ENCODE measurements around the gene MED25.

MED25 gene

DNA sequence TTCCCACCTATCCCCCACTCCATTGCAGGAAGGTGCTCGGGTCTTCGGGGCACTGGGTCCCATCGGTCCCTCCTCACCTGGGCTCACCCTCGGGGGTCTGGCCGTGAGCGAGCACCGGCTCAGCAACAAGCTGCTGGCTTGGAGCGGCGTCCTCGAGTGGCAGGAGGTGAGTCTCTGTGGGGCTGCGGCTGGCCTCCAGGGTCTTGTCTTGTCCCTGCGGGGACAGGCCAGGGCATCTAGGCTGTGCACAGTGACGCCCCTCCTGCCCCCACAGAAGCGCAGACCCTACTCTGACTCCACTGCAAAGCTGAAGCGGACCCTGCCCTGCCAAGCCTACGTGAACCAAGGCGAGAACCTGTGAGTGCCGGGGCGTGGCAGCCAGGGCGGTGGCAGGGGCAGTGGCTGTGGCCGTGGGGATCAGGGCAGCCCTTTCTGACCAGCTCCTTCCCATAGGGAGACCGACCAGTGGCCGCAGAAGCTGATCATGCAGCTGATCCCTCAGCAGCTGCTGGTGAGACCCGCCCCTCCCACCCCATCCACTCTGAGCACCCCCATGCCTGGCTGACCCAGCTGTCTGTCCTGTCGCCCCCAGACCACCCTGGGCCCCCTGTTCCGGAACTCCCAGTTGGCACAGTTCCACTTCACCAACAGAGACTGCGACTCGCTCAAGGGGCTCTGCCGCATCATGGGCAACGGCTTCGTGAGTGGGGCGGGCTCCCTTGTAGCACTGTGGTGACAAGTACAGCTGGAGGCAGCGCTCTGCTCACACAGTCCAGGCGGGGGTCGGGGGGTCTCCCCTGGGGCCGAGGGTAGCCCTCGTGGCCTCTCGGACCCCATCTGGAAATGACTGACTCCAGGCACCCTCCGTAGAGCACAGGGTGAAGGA is 36.5 kb downstream of the MED25 start:
- no peak for ATAC-seq
- TF ChIP-seq TOX (CRISPR knock-in tag; IDR thresholded peaks at IDR 0.05; ENCODE audit: borderline replicate concordance): no peak
- TF ChIP-seq ZFP3 (CRISPR knock-in tag; IDR thresholded peaks at IDR 0.05): no peak
- TF ChIP-seq, protein P1, sequence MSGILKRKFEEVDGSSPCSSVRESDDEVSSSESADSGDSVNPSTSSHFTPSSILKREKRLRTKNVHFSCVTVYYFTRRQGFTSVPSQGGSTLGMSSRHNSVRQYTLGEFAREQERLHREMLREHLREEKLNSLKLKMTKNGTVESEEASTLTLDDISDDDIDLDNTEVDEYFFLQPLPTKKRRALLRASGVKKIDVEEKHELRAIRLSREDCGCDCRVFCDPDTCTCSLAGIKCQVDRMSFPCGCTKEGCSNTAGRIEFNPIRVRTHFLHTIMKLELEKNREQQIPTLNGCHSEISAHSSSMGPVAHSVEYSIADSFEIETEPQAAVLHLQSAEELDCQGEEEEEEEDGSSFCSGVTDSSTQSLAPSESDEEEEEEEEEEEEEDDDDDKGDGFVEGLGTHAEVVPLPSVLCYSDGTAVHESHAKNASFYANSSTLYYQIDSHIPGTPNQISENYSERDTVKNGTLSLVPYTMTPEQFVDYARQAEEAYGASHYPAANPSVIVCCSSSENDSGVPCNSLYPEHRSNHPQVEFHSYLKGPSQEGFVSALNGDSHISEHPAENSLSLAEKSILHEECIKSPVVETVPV (CRISPR knock-in tag; IDR thresholded peaks at IDR 0.05): no peak
- TF ChIP-seq, protein P2, sequence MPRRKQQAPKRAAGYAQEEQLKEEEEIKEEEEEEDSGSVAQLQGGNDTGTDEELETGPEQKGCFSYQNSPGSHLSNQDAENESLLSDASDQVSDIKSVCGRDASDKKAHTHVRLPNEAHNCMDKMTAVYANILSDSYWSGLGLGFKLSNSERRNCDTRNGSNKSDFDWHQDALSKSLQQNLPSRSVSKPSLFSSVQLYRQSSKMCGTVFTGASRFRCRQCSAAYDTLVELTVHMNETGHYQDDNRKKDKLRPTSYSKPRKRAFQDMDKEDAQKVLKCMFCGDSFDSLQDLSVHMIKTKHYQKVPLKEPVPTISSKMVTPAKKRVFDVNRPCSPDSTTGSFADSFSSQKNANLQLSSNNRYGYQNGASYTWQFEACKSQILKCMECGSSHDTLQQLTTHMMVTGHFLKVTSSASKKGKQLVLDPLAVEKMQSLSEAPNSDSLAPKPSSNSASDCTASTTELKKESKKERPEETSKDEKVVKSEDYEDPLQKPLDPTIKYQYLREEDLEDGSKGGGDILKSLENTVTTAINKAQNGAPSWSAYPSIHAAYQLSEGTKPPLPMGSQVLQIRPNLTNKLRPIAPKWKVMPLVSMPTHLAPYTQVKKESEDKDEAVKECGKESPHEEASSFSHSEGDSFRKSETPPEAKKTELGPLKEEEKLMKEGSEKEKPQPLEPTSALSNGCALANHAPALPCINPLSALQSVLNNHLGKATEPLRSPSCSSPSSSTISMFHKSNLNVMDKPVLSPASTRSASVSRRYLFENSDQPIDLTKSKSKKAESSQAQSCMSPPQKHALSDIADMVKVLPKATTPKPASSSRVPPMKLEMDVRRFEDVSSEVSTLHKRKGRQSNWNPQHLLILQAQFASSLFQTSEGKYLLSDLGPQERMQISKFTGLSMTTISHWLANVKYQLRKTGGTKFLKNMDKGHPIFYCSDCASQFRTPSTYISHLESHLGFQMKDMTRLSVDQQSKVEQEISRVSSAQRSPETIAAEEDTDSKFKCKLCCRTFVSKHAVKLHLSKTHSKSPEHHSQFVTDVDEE (CRISPR knock-in tag; IDR thresholded peaks at IDR 0.05): no peak
- TF ChIP-seq ZC3H10 (CRISPR knock-in tag; IDR thresholded peaks at IDR 0.05): no peak
- no peak for TF ChIP-seq SNAI2 (CRISPR knock-in tag; IDR thresholded peaks at IDR 0.05)
- TF ChIP-seq ISL1 (CRISPR knock-in tag; IDR thresholded peaks at IDR 0.05): no peak
- TF ChIP-seq ZFP30 (CRISPR knock-in tag; IDR thresholded peaks at IDR 0.05): no peak
- TF ChIP-seq ESRRG (CRISPR knock-in tag; IDR thresholded peaks at IDR 0.05): no peak
- no peak for TF ChIP-seq RARB (CRISPR knock-in tag; IDR thresholded peaks at IDR 0.05)
- TF ChIP-seq, protein P3, sequence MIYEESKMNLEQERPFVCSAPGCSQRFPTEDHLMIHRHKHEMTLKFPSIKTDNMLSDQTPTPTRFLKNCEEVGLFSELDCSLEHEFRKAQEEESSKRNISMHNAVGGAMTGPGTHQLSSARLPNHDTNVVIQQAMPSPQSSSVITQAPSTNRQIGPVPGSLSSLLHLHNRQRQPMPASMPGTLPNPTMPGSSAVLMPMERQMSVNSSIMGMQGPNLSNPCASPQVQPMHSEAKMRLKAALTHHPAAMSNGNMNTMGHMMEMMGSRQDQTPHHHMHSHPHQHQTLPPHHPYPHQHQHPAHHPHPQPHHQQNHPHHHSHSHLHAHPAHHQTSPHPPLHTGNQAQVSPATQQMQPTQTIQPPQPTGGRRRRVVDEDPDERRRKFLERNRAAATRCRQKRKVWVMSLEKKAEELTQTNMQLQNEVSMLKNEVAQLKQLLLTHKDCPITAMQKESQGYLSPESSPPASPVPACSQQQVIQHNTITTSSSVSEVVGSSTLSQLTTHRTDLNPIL (CRISPR knock-in tag; IDR thresholded peaks at IDR 0.05; ENCODE audit: low read depth): no peak
- no peak for TF ChIP-seq PPARA (CRISPR knock-in tag; IDR thresholded peaks at IDR 0.05; ENCODE audit: borderline replicate concordance)

DNA sequence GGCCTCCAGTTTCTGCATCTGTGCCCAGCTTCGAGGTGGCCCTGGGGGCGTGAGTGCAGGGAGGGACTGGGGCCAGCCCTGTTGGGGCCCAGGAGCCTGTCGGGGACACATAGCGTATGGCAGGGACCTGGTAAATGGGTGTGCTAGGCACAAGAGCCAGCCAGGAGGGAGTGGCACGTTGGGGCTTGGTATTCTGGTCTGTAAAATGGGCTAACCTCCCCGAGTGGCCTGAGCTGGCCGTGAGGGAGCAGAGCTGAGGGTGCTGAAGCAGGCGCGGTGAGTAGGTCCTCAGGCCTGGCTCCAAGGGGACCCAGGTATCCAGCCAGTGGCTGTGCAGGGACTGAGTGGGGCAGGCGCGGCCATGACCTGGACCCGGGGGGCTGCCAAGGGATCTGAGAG is 37.2 kb downstream of the MED25 start:
- TF ChIP-seq TOX (CRISPR knock-in tag; IDR thresholded peaks at IDR 0.05; ENCODE audit: borderline replicate concordance): no peak
- TF ChIP-seq ISL1 (CRISPR knock-in tag; IDR thresholded peaks at IDR 0.05): no peak
- TF ChIP-seq, protein P4, sequence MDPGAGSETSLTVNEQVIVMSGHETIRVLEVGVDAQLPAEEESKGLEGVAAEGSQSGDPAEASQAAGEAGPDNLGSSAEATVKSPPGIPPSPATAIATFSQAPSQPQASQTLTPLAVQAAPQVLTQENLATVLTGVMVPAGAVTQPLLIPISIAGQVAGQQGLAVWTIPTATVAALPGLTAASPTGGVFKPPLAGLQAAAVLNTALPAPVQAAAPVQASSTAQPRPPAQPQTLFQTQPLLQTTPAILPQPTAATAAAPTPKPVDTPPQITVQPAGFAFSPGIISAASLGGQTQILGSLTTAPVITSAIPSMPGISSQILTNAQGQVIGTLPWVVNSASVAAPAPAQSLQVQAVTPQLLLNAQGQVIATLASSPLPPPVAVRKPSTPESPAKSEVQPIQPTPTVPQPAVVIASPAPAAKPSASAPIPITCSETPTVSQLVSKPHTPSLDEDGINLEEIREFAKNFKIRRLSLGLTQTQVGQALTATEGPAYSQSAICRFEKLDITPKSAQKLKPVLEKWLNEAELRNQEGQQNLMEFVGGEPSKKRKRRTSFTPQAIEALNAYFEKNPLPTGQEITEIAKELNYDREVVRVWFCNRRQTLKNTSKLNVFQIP (CRISPR knock-in tag; IDR thresholded peaks at IDR 0.05; ENCODE audit: borderline replicate concordance, low read depth): no peak
- TF ChIP-seq, protein P2 (CRISPR knock-in tag; IDR thresholded peaks at IDR 0.05): no peak
- TF ChIP-seq ZNF8 (CRISPR knock-in tag; IDR thresholded peaks at IDR 0.05): no peak
- no peak for TF ChIP-seq GLIS3 (CRISPR knock-in tag; IDR thresholded peaks at IDR 0.05)
- TF ChIP-seq TCF4 (CRISPR knock-in tag; IDR thresholded peaks at IDR 0.05; ENCODE audit: borderline replicate concordance): no peak; the same call in 1 of the 2 replicates
- ATAC-seq: no peak

DNA sequence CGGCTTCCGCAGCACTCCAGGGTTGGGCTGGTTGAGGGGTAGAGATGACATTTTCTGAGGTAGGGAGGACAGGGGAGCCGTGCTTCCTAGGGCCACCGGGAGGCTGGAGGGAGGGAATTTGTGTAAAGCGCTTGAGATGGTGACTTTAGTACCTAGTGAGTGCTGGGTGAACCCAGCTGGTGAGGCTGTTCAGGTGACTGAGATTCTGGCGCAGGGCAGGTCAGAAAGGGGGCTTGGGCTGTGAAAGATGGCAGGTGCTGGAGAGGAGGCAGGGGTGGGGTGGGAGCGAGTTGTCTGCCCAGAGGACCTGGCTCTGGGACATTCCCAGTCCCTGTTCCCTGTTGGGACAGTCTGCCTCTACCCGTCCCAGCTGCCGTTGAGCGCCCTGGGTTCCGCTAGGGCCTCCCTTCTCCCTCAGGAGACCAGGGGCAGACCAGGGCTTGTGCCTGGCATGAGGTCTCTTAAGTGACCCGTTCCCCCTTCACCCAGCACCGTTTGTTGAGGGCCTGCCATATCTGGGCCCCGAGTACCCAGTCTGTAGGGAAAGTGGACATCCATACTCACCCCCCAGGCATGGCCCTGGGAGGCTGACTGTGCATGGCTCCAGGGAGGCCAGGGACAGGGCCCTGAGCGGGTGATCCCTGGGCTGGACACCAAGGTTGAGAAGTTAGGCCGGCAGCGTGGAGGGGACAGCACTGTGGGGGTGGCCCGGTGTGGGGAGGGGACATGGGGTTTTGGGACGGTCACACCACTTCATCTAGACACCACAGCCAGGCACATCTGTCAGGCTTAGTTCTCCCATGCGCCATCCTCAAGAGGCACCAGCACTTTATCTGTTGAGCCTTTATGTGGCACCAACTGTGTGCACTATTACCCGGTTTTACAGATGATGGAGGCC is 37.8 kb downstream of the MED25 start:
- ATAC-seq: peak; percentile 1; the same call in 2 of the 3 replicates

More for the DNA sequence above, 37.8 kb downstream of the MED25 start:
- 0 out of 2 replicates have a peak, but pooled peaks have one; percentile 1 for TF ChIP-seq GLIS3 (CRISPR knock-in tag; IDR thresholded peaks at IDR 0.05)
- TF ChIP-seq ISL1 (CRISPR knock-in tag; IDR thresholded peaks at IDR 0.05): no peak
